GM12875 (cell line): ENCODE results near the gene PSORS1C2.

ENCODE experiments used
- H3K4me3 ChIP-seq: one replicate; pipeline ENCODE4 v1.5.1; 2011; ENCODE audit warnings: low read depth, low read length, control low read depth
- TF ChIP-seq, protein P1 (sequence below): IDR thresholded peaks from 2 replicates; pipeline ENCODE4 v1.5.1; 2011; ENCODE audit warnings: low read depth, mild to moderate bottlenecking, control low read depth, inconsistent platforms, low read length, moderate library complexity, borderline replicate concordance; ENCODE audit not compliant: insufficient read depth

Gene PSORS1C2

DNA sequence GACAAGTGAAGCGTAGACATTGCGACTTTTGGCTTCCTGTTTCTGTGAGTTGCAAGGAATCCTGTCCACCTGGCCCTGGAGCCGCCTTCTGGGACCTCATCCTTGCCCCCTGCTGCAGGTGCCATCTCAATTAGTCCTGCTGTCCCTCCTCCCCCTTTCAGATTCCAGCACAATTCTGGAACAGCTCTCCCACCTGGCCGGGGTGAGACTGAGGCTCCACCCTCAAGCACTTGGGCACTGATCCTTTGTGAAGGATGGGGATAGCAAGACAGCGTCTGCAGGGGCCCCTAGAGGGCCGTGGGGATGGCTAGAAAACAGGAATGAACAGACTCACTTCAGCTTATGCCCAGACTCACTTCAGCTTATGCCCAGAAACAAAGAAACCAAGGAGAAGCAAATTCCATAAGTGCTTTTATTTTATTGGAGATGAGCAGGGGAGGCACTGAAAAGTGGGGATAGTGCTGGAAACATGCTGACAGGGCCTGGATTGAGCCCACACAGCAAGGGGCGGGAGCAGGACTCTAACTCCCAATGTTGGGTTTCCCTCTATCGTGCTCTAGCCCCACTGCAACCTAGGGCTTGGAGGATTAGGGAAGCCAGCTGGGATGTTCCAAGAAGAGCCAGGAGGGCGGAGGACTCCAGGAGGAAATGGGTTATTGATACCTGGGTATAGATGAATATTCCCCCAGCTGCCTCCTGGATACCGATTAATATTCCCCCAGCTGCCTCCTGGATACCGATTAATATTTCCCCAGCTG lies 27.9 kb downstream of the PSORS1C2 start:
- TF ChIP-seq, protein P1, sequence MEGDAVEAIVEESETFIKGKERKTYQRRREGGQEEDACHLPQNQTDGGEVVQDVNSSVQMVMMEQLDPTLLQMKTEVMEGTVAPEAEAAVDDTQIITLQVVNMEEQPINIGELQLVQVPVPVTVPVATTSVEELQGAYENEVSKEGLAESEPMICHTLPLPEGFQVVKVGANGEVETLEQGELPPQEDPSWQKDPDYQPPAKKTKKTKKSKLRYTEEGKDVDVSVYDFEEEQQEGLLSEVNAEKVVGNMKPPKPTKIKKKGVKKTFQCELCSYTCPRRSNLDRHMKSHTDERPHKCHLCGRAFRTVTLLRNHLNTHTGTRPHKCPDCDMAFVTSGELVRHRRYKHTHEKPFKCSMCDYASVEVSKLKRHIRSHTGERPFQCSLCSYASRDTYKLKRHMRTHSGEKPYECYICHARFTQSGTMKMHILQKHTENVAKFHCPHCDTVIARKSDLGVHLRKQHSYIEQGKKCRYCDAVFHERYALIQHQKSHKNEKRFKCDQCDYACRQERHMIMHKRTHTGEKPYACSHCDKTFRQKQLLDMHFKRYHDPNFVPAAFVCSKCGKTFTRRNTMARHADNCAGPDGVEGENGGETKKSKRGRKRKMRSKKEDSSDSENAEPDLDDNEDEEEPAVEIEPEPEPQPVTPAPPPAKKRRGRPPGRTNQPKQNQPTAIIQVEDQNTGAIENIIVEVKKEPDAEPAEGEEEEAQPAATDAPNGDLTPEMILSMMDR = no peak
- no peak overlapping the region for H3K4me3 ChIP-seq

DNA sequence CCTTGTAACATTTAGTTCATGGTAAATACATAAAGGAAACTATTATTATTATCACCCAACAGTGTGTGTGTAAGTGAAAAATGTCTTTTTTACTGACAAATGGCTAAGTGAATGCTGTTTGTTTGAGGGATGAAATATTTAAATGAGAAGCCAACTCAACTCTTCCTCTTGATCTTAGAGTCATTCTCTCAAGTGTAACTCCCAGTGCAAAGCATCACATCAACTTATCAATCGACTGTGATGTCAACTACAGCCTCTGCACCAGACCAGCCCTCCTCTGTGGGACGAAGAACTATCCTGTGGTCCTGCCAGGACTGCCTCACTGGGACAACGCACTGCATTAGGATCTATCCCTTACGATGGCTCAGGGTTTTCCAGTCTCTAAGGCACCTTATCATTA lies 31.8 kb downstream of the PSORS1C2 start:
- TF ChIP-seq, protein P1 = no peak
- no peak overlapping the region for H3K4me3 ChIP-seq

DNA sequence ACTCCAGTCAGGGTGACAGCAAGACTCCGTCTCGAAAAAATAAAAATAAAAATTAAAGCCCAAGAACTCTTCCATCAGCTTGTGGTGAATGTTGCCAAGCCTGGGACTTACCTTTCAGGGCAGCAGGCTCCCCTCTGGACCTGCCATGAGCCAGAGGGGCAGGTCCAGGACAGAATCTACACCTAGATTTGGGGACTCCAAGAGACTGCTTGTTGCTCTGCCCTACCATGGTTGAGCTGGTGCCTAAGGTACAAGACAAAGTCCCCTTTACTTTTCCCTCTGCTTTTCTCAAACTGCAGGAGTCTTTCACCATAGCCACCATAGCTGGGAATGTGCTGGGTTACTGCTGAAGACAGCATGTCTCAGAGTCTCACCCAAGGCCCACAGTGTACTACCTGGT lies 35.7 kb downstream of the PSORS1C2 start:
- no peak overlapping the region for H3K4me3 ChIP-seq
- TF ChIP-seq, protein P1 = no peak

DNA sequence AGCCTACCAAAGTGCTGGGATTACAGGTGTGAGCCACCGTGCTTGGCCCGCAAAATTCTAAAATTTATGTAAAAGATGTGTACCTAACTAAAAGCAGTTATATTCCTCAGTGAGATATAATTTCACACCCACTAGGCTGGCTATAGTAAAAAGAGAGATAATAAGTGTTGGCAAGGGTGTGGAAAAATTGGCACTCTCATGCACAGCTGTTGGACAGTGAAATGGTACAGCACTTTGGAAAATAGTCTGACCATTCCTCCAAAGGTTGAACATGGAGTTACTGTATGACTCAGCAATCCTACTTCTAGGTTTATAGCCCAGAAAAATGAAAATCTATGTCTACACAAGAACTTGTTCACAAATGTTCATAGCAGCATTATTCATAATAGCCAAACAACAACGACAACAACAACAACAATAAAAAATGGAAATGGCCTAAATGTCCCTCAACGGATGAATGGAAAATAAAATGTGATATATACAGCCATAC lies 40.4 kb downstream of the PSORS1C2 start:
- TF ChIP-seq, protein P1 = no peak
- H3K4me3 ChIP-seq = no peak overlapping the region

DNA sequence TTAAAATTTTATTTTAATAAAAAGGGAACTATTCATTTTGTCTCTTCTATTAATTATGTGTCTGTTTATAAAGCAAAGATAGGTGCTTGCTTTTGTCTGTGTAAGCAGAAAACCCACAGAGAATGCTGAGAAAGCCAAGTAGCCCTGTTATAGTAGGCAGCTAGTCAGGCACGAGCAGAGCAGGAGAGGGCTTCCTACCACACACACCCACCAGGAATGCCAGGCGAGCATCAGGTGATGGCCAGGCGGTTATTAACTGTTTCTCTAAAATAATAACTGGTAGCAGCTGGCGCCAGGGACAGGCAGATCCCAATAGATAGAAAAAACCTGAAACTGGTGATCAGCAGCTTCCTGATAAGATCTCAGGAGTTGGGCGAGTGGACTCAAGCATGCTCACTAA lies 42.2 kb downstream of the PSORS1C2 start:
- no peak overlapping the region for H3K4me3 ChIP-seq
- TF ChIP-seq, protein P1 = no peak

DNA sequence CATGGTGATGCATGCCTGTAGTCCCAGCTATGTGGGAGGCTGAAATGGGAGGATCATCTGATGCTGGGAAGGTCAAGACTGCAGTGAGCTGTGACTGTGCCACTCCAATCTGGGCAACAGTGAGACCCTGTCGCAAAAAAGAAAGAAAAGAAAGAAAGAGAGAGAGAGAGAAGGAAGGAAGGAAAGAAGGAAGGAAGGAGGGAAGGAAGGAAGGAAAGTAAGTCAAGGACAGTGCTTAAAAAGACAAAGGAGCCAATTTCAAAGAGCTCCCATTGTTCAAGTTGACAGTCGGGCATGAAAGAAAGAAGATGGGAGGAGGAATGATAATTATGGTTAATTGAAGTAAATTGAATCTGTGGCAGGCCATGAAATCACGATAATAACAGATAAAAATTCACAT lies 42.7 kb downstream of the PSORS1C2 start:
- H3K4me3 ChIP-seq = no peak overlapping the region
- TF ChIP-seq, protein P1 = no peak

DNA sequence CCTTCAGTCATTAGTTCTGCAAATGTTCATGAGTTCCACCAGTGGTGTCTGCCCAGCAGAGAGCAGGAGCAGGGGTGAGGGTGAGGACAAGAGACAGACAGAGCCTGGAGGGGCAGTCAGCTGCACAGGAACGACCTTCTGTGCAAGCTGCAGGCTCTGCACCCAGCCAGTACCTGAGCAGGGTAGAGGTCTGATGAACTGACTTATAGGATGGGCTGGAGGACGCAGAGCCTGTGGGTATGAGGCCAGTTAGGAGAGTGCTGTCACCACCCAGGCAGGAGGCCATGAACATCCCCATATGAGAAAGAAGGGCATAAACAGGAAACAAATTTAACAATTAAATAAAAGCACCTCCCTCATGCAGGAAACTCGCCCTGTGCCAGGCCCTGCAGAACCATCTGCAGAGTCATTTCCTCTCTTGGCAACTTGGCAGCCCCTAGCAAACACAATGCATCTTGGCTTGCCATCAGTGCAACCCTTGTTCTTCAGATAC lies 44.4 kb downstream of the PSORS1C2 start:
- TF ChIP-seq, protein P1 = no peak
- no peak overlapping the region for H3K4me3 ChIP-seq
